ENCODE results near the gene PAPLN.

PAPLN gene

DNA sequence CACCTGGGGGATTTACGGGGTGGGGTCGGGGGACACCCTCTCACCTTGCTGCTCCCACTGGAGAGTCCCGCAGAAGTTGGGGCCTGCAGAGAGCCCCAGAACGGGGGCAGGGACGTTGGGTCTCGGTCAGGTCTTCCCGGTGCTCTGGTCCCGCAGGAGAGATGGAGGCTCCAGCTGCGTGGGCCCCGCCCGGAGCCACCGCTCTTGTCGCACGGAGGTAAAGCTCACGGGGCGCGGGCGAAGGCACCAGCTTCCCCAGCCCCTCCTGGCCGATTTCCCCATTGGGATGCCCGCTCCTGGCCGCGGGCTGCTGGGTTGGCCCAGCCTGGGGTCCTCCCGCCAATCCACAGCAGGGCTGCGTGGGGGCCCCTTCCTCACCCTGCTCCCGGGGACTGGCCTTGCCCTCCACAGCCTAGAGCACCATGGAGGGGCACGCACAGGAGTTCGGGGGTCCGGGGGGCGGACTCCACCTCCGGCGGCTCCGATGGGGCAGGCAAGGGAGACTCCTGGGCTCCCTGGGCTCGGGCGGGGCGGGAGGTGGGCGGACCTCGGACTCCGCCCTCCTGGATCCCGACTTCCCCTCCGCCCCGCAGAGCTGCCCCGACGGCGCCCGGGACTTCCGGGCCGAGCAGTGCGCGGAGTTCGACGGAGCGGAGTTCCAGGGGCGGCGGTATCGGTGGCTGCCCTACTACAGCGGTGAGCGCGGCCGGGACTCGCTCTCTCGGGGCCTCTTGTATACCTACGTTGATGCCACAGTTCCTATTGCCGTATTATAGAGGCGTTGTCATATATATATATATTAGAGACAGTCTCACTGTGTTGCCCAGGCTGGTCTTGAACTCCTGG lies 8.4 kb downstream of the PAPLN start:
- peak; percentile 14 for DNase-seq (ENCODE audit: low read depth)

GRCh38 chr14:73246387-73247150 lies 9.3 kb downstream of the PAPLN start:
- DNase-seq (ENCODE audit: low read depth), result no peak

DNA sequence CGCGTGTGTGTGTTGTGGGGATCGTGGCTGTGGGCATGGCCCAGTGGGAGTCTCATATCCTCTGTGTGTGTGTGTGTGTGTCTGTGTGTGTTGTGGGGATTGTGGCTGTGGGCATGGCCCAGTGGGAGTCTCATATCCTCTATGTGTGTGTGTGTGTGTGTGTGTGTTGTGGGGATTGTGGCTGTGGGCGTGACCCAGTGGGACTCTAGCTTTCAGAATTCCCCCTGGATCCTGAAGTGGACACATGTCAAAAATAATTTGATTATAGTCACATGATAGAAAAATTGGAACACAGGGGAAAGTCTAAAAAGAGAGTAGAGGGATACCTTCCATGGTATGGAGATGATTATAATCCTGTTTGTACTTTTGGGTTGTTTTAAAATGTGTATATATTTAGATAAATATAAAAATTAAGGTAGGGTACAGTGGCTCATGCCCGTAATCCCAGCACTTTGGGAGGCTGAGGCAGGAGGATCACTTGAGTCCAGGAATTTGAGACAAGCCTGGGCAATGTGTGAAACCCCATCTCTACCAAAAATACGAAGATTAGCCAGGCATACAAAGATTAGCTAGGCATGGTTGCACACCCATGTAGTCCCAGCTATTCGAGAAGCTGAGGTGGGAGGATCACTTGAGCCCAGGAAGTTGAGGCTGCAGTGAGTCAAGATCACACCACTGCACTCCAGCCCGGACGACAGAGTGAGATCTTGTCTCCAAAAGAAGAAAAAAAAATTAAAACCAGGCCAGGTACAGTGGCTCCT lies 11.0 kb downstream of the PAPLN start:
- no peak for DNase-seq (ENCODE audit: low read depth)

DNA sequence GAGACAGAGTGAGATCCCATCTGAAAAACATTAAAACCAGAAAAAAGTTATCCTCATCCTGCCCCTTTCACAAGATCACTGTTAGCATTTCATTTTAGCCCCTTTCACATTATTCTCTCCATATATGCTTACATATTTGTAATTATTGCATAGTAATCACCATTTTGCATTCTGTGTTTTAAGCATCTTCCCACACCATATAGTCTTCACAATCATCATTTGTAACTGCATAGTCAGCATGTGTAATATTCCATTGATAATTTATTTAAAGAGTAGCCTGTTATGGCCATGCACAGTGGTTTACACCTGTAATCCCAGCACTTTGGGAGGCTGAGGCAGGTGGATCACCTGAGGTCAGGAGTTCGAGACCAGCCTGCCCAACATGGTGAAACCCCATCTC lies 11.8 kb downstream of the PAPLN start:
- no peak for DNase-seq (ENCODE audit: low read depth)

GRCh38 chr14:73249564-73250316 lies 12.4 kb downstream of the PAPLN start:
- no peak for DNase-seq (ENCODE audit: low read depth)

- no peak for DNase-seq (ENCODE audit: low read depth)
Observed at GRCh38 chr14:73250317-73250713, 13.0 kb downstream of the PAPLN start.

DNA sequence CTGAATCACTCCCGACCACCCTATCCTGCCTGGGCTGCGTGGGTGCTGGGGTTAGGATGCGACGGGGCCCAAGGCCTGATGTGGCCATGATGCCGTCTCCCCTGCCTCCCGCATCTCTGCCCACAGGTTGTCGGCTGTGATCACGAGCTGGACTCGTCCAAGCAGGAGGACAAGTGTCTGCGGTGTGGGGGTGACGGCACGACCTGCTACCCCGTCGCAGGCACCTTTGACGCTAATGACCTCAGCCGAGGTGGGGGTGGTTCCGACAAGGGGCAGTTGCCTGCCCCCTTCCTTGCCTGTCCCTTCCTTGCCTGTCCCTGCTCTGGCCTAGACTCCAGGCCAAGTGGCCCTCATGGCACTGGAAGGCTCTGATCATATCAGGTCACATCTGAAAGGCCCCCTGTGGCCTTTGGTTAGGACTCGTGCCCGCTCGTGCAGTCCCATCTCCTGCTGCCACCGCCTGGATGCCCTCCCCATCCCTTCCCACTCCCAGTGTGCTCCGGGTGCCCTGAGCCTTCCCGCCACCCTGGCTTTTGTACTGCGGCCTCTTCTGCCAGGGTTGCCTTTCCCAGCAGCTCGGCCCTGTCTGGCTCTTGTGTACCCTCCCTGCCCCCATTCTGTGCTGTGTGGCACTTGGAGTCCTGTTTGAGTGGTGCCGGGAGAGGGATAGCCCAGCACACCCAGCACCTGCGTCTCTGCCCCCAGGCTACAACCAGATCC lies 13.6 kb downstream of the PAPLN start:
- no peak for DNase-seq (ENCODE audit: low read depth)

DNA sequence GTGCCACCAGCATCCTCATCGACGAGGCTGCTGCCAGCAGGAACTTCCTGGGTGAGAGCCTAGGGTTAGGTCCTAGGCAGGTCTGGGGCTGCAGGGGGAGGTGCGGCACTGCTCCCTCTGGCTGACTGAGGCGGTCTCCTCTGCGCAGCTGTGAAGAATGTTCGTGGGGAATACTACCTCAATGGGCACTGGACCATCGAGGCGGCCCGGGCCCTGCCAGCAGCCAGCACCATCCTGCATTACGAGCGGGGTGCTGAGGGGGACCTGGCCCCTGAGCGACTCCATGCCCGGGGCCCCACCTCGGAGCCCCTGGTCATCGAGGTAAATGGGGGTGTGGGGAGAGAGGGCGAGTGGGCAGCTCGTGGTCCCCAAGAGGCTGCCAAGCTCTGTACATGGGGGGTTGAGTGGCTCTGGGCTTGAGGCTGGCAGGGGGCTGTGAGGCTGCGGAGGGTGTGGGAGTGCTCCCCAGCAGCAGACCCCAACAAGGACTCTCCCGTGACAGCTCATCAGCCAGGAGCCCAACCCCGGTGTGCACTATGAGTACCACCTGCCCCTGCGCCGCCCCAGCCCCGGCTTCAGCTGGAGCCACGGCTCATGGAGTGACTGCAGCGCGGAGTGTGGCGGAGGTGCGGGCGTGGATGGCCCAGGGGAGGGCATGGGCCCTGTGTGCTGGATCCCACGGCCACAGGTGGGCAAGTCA lies 14.4 kb downstream of the PAPLN start:
- DNase-seq (ENCODE audit: low read depth), result no peak

DNA sequence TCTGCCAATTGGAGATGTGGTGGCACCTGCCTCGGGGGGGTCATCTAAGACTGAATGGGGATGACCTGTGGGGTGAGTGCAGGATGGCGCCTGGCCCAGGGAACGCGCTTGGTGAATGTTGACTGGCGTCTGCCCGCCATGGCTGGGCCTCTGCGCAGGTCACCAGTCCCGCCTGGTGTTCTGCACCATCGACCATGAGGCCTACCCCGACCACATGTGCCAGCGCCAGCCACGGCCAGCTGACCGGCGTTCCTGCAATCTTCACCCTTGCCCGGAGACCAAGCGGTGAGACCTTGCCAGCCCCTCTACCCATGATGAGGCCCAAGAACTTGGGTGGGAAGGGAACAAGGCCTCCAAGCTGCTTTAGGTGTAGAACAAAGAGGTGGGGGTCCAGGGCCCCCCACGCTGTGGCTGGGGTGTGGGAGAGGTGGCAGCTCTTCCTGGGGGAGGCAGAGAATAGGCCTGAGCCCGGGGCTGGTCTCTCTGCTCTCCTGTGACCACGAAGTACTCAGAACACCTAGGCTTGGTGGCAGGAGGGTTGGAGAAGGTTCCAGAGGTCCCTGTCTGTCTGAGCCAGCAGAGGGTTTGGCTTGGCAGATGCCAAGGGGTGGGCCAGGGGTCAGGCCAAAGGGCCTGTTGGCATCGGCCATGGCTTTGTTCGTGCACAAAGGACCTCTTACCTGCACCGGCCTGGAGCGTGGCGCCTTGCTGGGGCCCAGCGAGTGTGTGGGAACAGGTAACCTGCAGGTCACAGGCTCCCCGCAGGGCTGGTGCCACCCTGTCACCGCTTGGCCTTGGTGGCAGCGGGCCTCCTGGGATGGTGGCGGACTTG lies 15.4 kb downstream of the PAPLN start:
- no peak for DNase-seq (ENCODE audit: low read depth)

- DNase-seq (ENCODE audit: low read depth), result no peak
Observed at GRCh38 chr14:73253323-73253610, 16.0 kb downstream of the PAPLN start.

GRCh38 chr14:73253721-73254120 lies 16.4 kb downstream of the PAPLN start:
- DNase-seq (ENCODE audit: low read depth), result no peak

DNA sequence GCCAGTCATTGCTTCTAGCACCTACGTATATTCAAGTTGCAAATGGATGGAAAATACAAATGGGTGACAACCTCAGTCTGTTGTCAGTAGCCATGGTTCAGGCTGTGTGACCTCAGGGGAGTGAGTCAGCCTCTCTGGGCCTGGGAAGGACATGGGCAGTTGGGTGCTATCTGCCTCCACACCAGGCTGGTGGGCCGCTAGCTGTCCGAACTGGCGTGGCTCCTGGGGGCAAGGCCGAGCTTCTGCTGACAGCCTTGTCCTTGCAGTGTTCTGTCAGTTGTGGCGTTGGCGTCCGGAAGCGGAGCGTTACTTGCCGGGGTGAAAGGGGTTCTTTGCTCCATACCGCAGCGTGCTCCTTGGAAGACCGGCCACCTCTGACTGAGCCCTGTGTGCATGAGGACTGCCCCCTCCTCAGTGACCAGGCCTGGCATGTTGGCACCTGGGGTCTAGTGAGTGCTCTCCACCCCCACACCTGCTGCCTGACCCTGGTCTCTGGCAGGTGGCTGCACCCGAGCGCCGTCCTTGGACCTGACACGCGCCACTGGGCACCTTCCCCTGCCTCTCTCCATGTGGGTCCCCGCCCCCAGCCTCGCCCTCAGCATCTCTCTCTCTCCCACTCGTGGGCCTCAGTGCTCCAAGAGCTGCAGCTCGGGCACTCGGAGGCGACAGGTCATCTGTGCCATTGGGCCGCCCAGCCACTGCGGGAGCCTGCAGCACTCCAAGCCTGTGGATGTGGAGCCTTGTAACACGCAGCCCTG lies 17.1 kb downstream of the PAPLN start:
- no peak for DNase-seq (ENCODE audit: low read depth)

- no peak for DNase-seq (ENCODE audit: low read depth)
Observed at GRCh38 chr14:73255005-73255400, 17.7 kb downstream of the PAPLN start.

DNA sequence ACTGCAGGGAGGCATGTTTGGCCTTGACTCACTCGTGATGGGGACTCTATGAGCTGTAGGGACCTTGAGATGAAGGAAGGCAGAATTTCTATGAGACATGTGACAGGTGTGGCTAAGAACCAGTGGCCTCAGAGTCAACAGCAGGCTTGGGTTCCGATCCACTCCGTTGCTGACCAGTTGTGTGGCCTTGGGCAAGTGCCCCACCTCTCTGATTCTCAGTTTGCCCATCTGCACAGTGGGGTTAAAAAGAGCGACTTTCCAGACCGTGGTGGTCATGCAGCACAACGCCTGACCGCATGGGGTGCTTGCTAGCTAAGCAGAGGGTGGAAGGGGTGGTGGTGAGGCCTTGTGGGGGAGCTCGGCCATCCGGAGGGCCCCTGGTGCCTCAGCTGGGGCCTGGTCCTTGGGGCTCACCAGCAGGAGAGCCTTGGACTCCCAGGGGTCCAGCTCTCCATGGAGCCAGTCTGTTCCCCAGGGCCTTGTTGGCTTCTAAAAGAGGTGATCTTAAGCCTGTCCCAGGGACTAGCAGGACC lies 18.5 kb downstream of the PAPLN start:
- DNase-seq (ENCODE audit: low read depth), result no peak

DNA sequence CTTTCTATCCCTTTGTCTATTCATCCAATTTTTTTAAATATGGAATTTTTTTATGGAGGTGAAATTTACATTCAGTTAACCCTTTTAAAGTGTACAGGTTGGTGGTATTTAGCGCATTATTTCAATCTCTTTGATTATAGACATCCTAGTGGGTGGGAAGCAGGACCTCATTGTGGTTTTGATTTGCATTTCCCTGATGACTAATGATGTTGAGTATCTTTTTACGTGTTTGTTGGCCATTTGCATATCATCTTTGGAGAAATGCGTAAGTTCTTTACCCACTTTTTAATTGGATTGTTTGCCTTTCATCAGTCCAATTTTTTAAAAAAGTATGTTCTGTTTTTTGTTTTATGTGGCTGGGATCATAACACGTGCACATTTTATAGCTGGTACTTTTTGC lies 20.8 kb downstream of the PAPLN start:
- no peak for DNase-seq (ENCODE audit: low read depth)

GRCh38 chr14:73258845-73259611 lies 21.7 kb downstream of the PAPLN start:
- DNase-seq (ENCODE audit: low read depth), result no peak

DNA sequence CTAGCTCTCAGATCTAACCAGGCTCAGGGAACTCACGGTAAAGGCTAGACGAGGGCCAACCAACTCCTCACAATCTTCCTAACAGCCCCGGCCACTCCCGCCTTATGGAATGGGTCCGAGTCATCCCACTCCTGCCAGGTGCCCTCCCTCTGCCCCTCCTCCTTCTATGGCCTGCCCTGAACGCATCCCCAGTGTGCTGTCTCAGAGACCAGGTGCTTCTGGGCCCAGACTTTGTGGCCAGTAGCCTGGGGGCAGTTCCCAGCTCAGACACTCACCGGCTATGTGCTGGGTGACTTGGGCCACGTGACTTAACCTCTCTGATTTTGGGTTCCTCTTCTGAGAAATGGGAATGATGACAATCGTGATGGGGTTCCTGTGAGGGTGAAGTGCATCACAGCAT lies 22.5 kb downstream of the PAPLN start:
- no peak for DNase-seq (ENCODE audit: low read depth)

DNA sequence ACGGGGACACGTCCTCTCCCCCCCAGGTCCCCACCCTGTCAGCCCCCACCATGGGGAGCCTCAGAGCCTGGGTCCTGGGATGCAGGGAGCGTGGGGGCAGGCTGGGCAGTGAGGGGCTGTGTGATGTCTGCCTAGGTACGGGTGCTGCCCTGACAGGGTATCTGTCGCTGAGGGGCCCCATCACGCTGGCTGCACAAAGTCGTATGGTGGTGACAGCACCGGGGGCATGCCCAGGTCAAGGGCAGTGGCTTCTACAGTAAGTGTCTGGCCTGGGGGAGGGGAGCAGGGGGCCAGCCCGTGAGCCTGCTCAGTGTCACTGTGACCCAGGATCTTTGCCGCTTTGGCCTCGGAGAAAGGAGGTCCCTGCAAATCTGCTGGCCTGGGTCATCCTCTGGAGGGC lies 23.3 kb downstream of the PAPLN start:
- DNase-seq (ENCODE audit: low read depth), result no peak

Data from stimulated activated CD8-positive, alpha-beta memory T cell treated with anti-CD3 and anti-CD28 coated beads, Interleukin-12 subunit alpha, Interleukin-12 subunit beta, amount 100 ng/mL, for 1 hour (primary cell).